ENCODE data around the gene ELN. TPM values are rescaled to one million over a fixed set of nuclear protein-coding genes. Genes with fewer than 3 reads are reported as not detected.

Gene ELN
- polyA plus RNA-seq, 4 donors, result 1.3 to 87.5 (median 13.2) TPM

GRCh38 chr7:74014931-74015330, 13.0 kb upstream of the ELN start:
- whole genome bisulfite sequencing, 3 donors, result 75 to 79% (median 78%) methylated on average over 6 of the region's 6 CpGs
- Histone ChIP-seq H3K4me1 (ENCODE audit: control insufficient read depth in 3 of 3, insufficient read depth in 2 of 3, low read depth in 1 of 3, low read length in 2 of 3) (no peaks in the 10 kb centered on the region), H3K9me3 (ENCODE audit: control insufficient read depth in 2 of 2, insufficient read depth in 1 of 2, low read depth in 1 of 2, low read length in 1 of 2) (no peaks in the 10 kb centered on the region), H3K27ac (ENCODE audit: low read depth in 1 of 3, low read length in 2 of 3) (no peak overlapping the region), H3K4me3 (ENCODE audit: low read depth in 1 of 3, low read length in 3 of 3) (no peak overlapping the region), H3K36me3 (ENCODE audit: control insufficient read depth in 3 of 3, insufficient read depth in 2 of 3, low read depth in 1 of 3, low read length in 3 of 3) (no peaks in the 10 kb centered on the region), H3K27me3 (ENCODE audit: control insufficient read depth in 3 of 3, insufficient read depth in 3 of 3, low read length in 3 of 3) (no peaks in the 10 kb centered on the region)
- FAIRE-seq (no peak), DNase-seq (no peak)

GRCh38 chr7:74015670-74016069, 12.3 kb upstream of the ELN start:
- FAIRE-seq, result no peak

GRCh38 chr7:74017125-74017524, 10.8 kb upstream of the ELN start:
- H3K9me3 ChIP-seq (ENCODE audit: control insufficient read depth in 2 of 2, insufficient read depth in 1 of 2, low read depth in 1 of 2, low read length in 1 of 2), result no peaks in the 10 kb centered on the region
- DNase-seq, result no peak
- H3K4me3 ChIP-seq (ENCODE audit: low read depth in 1 of 3, low read length in 3 of 3), result no peak overlapping the region
- H3K36me3 ChIP-seq (ENCODE audit: control insufficient read depth in 3 of 3, insufficient read depth in 2 of 3, low read depth in 1 of 3, low read length in 3 of 3), result no peaks in the 10 kb centered on the region
- FAIRE-seq, result no peak
- no peaks in the 10 kb centered on the region for H3K4me1 ChIP-seq (ENCODE audit: control insufficient read depth in 3 of 3, insufficient read depth in 2 of 3, low read depth in 1 of 3, low read length in 2 of 3)
- no peak overlapping the region for H3K27ac ChIP-seq (ENCODE audit: low read depth in 1 of 3, low read length in 2 of 3)
- peaks cover 0 to 5% (median 0%) of the 10 kb centered on the region in 3 donors for H3K27me3 ChIP-seq (ENCODE audit: control insufficient read depth in 3 of 3, insufficient read depth in 3 of 3, low read length in 3 of 3)
- WGBS, 3 donors, result 61 to 81% (median 68%) methylated on average over 6 of the region's 6 CpGs

More at GRCh38 chr7:74015670-74016069, 12.3 kb upstream of the ELN start:
- no peak for DNase-seq
- H3K36me3 ChIP-seq (ENCODE audit: control insufficient read depth in 3 of 3, insufficient read depth in 2 of 3, low read depth in 1 of 3, low read length in 3 of 3), result no peaks in the 10 kb centered on the region
- 87 to 92% (median 91%) methylated on average over 4 of the region's 4 CpGs for whole genome bisulfite sequencing, 3 donors
- no peak overlapping the region for H3K27ac ChIP-seq (ENCODE audit: low read depth in 1 of 3, low read length in 2 of 3)
- H3K4me1 ChIP-seq (ENCODE audit: control insufficient read depth in 3 of 3, insufficient read depth in 2 of 3, low read depth in 1 of 3, low read length in 2 of 3), result no peaks in the 10 kb centered on the region
- no peaks in the 10 kb centered on the region for H3K27me3 ChIP-seq (ENCODE audit: control insufficient read depth in 3 of 3, insufficient read depth in 3 of 3, low read length in 3 of 3)
- no peak overlapping the region for H3K4me3 ChIP-seq (ENCODE audit: low read depth in 1 of 3, low read length in 3 of 3)
- no peaks in the 10 kb centered on the region for H3K9me3 ChIP-seq (ENCODE audit: control insufficient read depth in 2 of 2, insufficient read depth in 1 of 2, low read depth in 1 of 2, low read length in 1 of 2)

- FAIRE-seq, result no peak
- peaks cover 0 to 18% (median 0%) of the 10 kb centered on the region in 3 donors for H3K27me3 ChIP-seq (ENCODE audit: control insufficient read depth in 3 of 3, insufficient read depth in 3 of 3, low read length in 3 of 3)
- no peak overlapping the region for H3K4me3 ChIP-seq (ENCODE audit: low read depth in 1 of 3, low read length in 3 of 3)
- WGBS, 3 donors, result 72 to 88% (median 88%) methylated on average over 10 of the region's 10 CpGs
- peak overlapping the region in 1 of 3 donors; percentile 33 for H3K27ac ChIP-seq (ENCODE audit: low read depth in 1 of 3, low read length in 2 of 3)
- peaks cover 0 to 5% (median 0%) of the 10 kb centered on the region in 3 donors for H3K4me1 ChIP-seq (ENCODE audit: control insufficient read depth in 3 of 3, insufficient read depth in 2 of 3, low read depth in 1 of 3, low read length in 2 of 3)
- no peaks in the 10 kb centered on the region for H3K9me3 ChIP-seq (ENCODE audit: control insufficient read depth in 2 of 2, insufficient read depth in 1 of 2, low read depth in 1 of 2, low read length in 1 of 2)
- no peak for DNase-seq
- H3K36me3 ChIP-seq (ENCODE audit: control insufficient read depth in 3 of 3, insufficient read depth in 2 of 3, low read depth in 1 of 3, low read length in 3 of 3), result no peaks in the 10 kb centered on the region
Measured at GRCh38 chr7:74018246-74018895, 9.6 kb upstream of the ELN start.

GRCh38 chr7:74019149-74019548, 8.8 kb upstream of the ELN start:
- no peak for DNase-seq
- Histone ChIP-seq H3K4me3 (ENCODE audit: low read depth in 1 of 3, low read length in 3 of 3) (no peak overlapping the region), H3K4me1 (ENCODE audit: control insufficient read depth in 3 of 3, insufficient read depth in 2 of 3, low read depth in 1 of 3, low read length in 2 of 3) (peaks cover 0 to 5% (median 0%) of the 10 kb centered on the region in 3 donors), H3K9me3 (ENCODE audit: control insufficient read depth in 2 of 2, insufficient read depth in 1 of 2, low read depth in 1 of 2, low read length in 1 of 2) (no peaks in the 10 kb centered on the region), H3K27ac (ENCODE audit: low read depth in 1 of 3, low read length in 2 of 3) (no peak overlapping the region), H3K36me3 (ENCODE audit: control insufficient read depth in 3 of 3, insufficient read depth in 2 of 3, low read depth in 1 of 3, low read length in 3 of 3) (no peaks in the 10 kb centered on the region), H3K27me3 (ENCODE audit: control insufficient read depth in 3 of 3, insufficient read depth in 3 of 3, low read length in 3 of 3) (peaks cover 0 to 20% (median 0%) of the 10 kb centered on the region in 3 donors)
- no peak for FAIRE-seq
- 84 to 93% (median 85%) methylated on average over 5 of the region's 5 CpGs for WGBS, 3 donors

- no peak overlapping the region for H3K4me3 ChIP-seq (ENCODE audit: low read depth in 1 of 3, low read length in 3 of 3)
- H3K4me1 ChIP-seq (ENCODE audit: control insufficient read depth in 3 of 3, insufficient read depth in 2 of 3, low read depth in 1 of 3, low read length in 2 of 3), result peaks cover 0 to 5% (median 0%) of the 10 kb centered on the region in 3 donors
- WGBS, 3 donors, result 87 to 93% (median 92%) methylated on average over 9 of the region's 9 CpGs
- DNase-seq (no peak), FAIRE-seq (no peak)
- no peaks in the 10 kb centered on the region for H3K9me3 ChIP-seq (ENCODE audit: control insufficient read depth in 2 of 2, insufficient read depth in 1 of 2, low read depth in 1 of 2, low read length in 1 of 2)
- no peak overlapping the region for H3K27ac ChIP-seq (ENCODE audit: low read depth in 1 of 3, low read length in 2 of 3)
- no peaks in the 10 kb centered on the region for H3K36me3 ChIP-seq (ENCODE audit: control insufficient read depth in 3 of 3, insufficient read depth in 2 of 3, low read depth in 1 of 3, low read length in 3 of 3)
- peaks cover 0 to 20% (median 0%) of the 10 kb centered on the region in 3 donors for H3K27me3 ChIP-seq (ENCODE audit: control insufficient read depth in 3 of 3, insufficient read depth in 3 of 3, low read length in 3 of 3)
Measured at GRCh38 chr7:74020390-74020789, 7.6 kb upstream of the ELN start.

GRCh38 chr7:74021546-74022320, 6.2 kb upstream of the ELN start:
- 51 to 79% (median 68%) methylated on average over 26 of the region's 26 CpGs for WGBS, 3 donors

GRCh38 chr7:74022507-74022906, 5.5 kb upstream of the ELN start:
- Histone ChIP-seq H3K9me3 (ENCODE audit: control insufficient read depth in 2 of 2, insufficient read depth in 1 of 2, low read depth in 1 of 2, low read length in 1 of 2) (no peaks in the 10 kb centered on the region), H3K27me3 (ENCODE audit: control insufficient read depth in 3 of 3, insufficient read depth in 3 of 3, low read length in 3 of 3) (peaks cover 0 to 20% (median 0%) of the 10 kb centered on the region in 3 donors), H3K27ac (ENCODE audit: low read depth in 1 of 3, low read length in 2 of 3) (no peak overlapping the region), H3K4me3 (ENCODE audit: low read depth in 1 of 3, low read length in 3 of 3) (no peak overlapping the region), H3K36me3 (ENCODE audit: control insufficient read depth in 3 of 3, insufficient read depth in 2 of 3, low read depth in 1 of 3, low read length in 3 of 3) (no peaks in the 10 kb centered on the region), H3K4me1 (ENCODE audit: control insufficient read depth in 3 of 3, insufficient read depth in 2 of 3, low read depth in 1 of 3, low read length in 2 of 3) (peaks cover 0 to 7% (median 0%) of the 10 kb centered on the region in 3 donors)
- 74 to 85% (median 81%) methylated on average over 7 of the region's 7 CpGs for WGBS, 3 donors
- no peak for DNase-seq
- FAIRE-seq, result no peak

More at GRCh38 chr7:74021546-74022320, 6.2 kb upstream of the ELN start:
- DNase-seq, result no peak
- no peaks in the 10 kb centered on the region for H3K36me3 ChIP-seq (ENCODE audit: control insufficient read depth in 3 of 3, insufficient read depth in 2 of 3, low read depth in 1 of 3, low read length in 3 of 3)
- no peak for FAIRE-seq
- H3K27ac ChIP-seq (ENCODE audit: low read depth in 1 of 3, low read length in 2 of 3), result no peak overlapping the region
- peaks cover 0 to 5% (median 0%) of the 10 kb centered on the region in 3 donors for H3K4me1 ChIP-seq (ENCODE audit: control insufficient read depth in 3 of 3, insufficient read depth in 2 of 3, low read depth in 1 of 3, low read length in 2 of 3)
- peaks cover 0 to 20% (median 0%) of the 10 kb centered on the region in 3 donors for H3K27me3 ChIP-seq (ENCODE audit: control insufficient read depth in 3 of 3, insufficient read depth in 3 of 3, low read length in 3 of 3)
- H3K9me3 ChIP-seq (ENCODE audit: control insufficient read depth in 2 of 2, insufficient read depth in 1 of 2, low read depth in 1 of 2, low read length in 1 of 2), result no peaks in the 10 kb centered on the region
- no peak overlapping the region for H3K4me3 ChIP-seq (ENCODE audit: low read depth in 1 of 3, low read length in 3 of 3)
